ENCODE data around the gene KCTD15. TPM values are rescaled to one million over a fixed set of nuclear protein-coding genes. Genes with fewer than 3 reads are reported as not detected.

Gene KCTD15
- total RNA-seq, 4 donors from 2014 or later, result 23.8 to 149 (median 51.8) TPM

- Histone ChIP-seq H3K27ac (no peak overlapping the region), H3K4me1 (no peaks in the 10 kb centered on the region), H3K4me3 (no peak overlapping the region), H3K36me3 (no peaks in the 10 kb centered on the region), H3K27me3 (no peaks in the 10 kb centered on the region), H3K9me3 (no peaks in the 10 kb centered on the region)
- no peak for DNase-seq
- intact Hi-C loops (cut with DNase I; ENCODE audit: low total_unique reads), result no loop called here
- TF ChIP-seq POLR2A (IDR thresholded peaks at IDR 0.05) (no peak), CTCF (IDR thresholded peaks at IDR 0.05) (no peak)
These were observed 30.0 kb upstream of the KCTD15 start for GRCh38 chr19:33766623-33767022.

GRCh38 chr19:33767898-33768413 lies 28.7 kb upstream of the KCTD15 start:
- no peaks in the 10 kb centered on the region for H3K27me3 ChIP-seq
- no peaks in the 10 kb centered on the region for H3K4me1 ChIP-seq
- intact Hi-C loops (cut with DNase I; ENCODE audit: low total_unique reads), result no loop called here
- H3K9me3 ChIP-seq, result no peaks in the 10 kb centered on the region
- no peaks in the 10 kb centered on the region for H3K36me3 ChIP-seq
- TF ChIP-seq POLR2A (IDR thresholded peaks at IDR 0.05), result no peak
- TF ChIP-seq CTCF (IDR thresholded peaks at IDR 0.05), result no peak
- DNase-seq, result no peak
- no peak overlapping the region for H3K4me3 ChIP-seq
- H3K27ac ChIP-seq, result no peak overlapping the region

- TF ChIP-seq POLR2A (IDR thresholded peaks at IDR 0.05) (no peak), CTCF (IDR thresholded peaks at IDR 0.05) (no peak)
- no peak overlapping the region for H3K27ac ChIP-seq
- H3K4me1 ChIP-seq, result no peaks in the 10 kb centered on the region
- H3K27me3 ChIP-seq, result no peaks in the 10 kb centered on the region
- intact Hi-C loops (cut with DNase I; ENCODE audit: low total_unique reads), result no loop called here
- no peak for DNase-seq
- H3K9me3 ChIP-seq, result no peaks in the 10 kb centered on the region
- H3K36me3 ChIP-seq, result no peaks in the 10 kb centered on the region
- H3K4me3 ChIP-seq, result no peak overlapping the region
These were observed 27.5 kb upstream of the KCTD15 start for GRCh38 chr19:33769208-33769607.

- Histone ChIP-seq H3K36me3 (no peaks in the 10 kb centered on the region), H3K27ac (no peak overlapping the region), H3K27me3 (no peaks in the 10 kb centered on the region), H3K9me3 (no peaks in the 10 kb centered on the region), H3K4me3 (no peak overlapping the region), H3K4me1 (no peaks in the 10 kb centered on the region)
- no peak for DNase-seq
- intact Hi-C loops (cut with DNase I; ENCODE audit: low total_unique reads), result loop anchor here (10.0 kb wide), 1 partner anchor 355 kb away; no protein-coding TSS in a partner anchor
- TF ChIP-seq CTCF (IDR thresholded peaks at IDR 0.05), result no peak
- no peak for TF ChIP-seq POLR2A (IDR thresholded peaks at IDR 0.05)
These were observed 26.6 kb upstream of the KCTD15 start for GRCh38 chr19:33770107-33770506.

- Histone ChIP-seq H3K36me3 (no peaks in the 10 kb centered on the region), H3K4me3 (no peak overlapping the region), H3K27ac (no peak overlapping the region), H3K27me3 (no peaks in the 10 kb centered on the region), H3K9me3 (no peaks in the 10 kb centered on the region), H3K4me1 (no peaks in the 10 kb centered on the region)
- no peak for TF ChIP-seq POLR2A (IDR thresholded peaks at IDR 0.05)
- peak; percentile 53 to 81 (median 69) for TF ChIP-seq CTCF (IDR thresholded peaks at IDR 0.05)
- intact Hi-C loops (cut with DNase I; ENCODE audit: low total_unique reads), result loop anchor here (10.0 kb wide), 1 partner anchor 357 kb away; no protein-coding TSS in a partner anchor
- DNase-seq, result peak; percentile 29 to 47
These were observed 25.1 kb upstream of the KCTD15 start for GRCh38 chr19:33771384-33772101.
